Superior temporal gyrus (tissue), 1 donor: ENCODE data around the gene HIRIP3.

Experiments
- DNase-seq: peaks from one replicate; pipeline ENCODE4 v3.0.0-alpha.2; 2016; ENCODE audit errors: extremely low spot score

Gene HIRIP3

DNA sequence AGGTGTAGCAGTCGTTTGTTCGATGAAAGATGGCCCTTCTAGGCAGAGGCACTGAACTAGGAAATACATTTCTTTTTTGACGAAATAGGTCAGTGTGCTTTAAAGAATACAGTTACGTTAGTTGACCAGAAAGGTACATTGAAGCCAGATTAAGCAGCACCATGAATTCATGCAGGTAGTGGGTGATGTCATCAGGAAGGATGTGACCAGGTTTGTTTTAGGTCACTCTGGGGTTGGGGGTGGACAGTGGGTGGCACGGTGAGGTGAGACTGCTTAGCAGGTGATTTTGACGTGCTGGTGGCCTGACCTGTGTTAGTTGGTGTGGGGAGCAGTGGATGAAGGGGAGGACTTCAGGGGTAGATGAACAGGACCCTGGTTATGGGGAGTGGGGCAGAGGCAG lies 4.2 kb upstream of the HIRIP3 start:
- no peak for DNase-seq

DNA sequence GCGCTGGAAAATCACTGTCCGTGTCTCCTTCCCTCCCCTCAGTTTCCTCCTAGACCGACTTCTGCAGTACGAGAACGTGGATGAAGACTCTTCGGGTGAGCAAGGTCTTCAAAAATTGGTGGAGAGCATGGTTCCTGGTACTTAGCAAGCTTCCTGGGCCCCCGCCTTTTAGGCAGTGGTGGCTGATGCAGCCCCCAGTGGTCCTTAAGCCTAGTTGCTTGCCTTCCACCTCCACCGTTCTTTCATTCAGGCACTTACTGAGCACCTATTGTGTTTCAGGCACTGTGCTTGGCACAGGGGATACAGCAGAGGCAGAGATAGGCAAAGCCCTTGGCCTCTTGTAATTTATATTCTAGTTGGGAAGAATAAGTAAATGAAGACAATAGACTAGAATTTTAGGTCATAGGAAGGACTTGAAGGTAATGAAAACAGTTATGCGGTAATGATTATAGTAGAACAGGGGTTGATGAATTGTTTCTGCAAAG lies 1.4 kb upstream of the HIRIP3 start:
- no peak for DNase-seq

DNA sequence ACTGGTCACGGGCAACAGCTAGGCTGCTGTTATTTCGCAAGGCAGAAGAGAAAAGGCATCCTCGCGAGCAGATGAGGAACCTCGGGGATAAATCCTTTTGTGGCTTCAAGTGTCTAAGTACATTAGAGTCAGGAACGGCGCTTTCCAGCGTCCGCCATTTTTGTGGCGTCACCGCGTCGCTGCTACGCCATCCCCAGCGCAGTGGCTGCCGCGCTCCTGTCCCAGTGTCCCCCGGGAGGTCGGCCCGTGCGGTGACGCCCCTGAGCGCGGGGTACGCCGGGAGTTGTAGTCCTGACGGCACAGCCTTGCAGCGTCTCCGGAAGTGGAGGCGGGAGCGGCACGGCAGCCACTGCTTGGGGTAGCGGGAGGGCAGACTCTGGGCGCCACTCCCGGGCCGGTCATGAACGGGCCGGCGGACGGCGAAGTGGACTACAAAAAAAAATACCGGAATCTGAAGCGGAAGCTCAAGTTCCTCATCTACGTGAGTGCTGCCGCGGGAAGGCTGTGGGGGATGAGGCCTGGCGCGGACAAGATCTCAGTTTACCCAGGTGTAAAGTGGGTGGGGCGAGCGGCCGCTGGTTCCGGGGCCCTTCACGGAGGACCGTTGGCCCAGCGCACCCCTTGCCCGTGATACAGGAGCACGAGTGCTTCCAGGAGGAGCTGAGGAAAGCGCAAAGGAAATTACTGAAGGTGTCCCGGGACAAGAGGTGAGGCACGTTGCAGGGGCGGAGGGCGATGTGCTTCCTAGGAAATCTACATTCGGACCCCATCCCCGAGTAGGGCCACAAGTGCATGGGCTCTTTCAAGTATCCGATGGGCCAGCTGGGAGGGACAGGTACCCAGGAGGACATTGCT lies 721 bp upstream of the HIRIP3 start, which contains the start of gene INO80E:
TSS of gene INO80E (plus strand) at position 331 of the 855 bp plus-strand sequence. CDS start at position 401, 70 bp downstream.
- DNase-seq = peak; percentile 99

DNA sequence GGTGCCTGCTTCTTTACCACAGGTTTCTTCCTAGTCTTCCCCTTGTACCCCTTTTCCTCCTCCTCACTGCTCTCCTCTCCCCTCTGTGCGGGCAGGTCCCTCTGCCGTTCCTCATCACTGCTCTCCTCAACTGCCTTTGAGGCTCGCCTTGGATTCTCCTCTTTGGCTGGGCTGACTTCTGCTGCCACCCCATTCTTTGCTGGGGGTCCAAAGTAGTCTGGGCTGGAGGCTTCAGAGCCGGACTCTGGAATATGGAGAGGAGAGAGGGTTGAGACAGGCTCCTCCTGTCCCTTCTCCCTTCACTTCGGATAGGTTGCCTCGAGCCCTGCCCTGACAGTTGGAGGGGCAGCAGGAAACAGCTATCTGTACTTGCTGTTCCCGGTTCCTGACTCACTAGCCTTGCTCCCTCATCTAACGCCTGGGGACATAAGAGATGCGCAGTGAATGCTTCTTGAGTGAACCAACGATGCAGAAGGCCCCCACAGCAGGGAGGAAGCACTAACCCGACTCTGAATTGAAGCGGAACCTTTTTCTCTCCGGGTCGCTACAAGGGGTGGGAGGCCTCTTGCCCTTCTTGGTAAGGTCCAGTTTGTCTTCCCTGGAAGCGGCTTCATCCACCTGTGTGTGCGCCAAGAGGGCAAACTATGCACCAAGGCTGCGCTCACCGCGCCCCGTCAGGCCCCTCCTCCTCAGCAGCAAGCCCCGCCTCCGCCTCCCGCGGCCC lies 655 bp downstream of the HIRIP3 start:
- peak; percentile 20 for DNase-seq

DNA sequence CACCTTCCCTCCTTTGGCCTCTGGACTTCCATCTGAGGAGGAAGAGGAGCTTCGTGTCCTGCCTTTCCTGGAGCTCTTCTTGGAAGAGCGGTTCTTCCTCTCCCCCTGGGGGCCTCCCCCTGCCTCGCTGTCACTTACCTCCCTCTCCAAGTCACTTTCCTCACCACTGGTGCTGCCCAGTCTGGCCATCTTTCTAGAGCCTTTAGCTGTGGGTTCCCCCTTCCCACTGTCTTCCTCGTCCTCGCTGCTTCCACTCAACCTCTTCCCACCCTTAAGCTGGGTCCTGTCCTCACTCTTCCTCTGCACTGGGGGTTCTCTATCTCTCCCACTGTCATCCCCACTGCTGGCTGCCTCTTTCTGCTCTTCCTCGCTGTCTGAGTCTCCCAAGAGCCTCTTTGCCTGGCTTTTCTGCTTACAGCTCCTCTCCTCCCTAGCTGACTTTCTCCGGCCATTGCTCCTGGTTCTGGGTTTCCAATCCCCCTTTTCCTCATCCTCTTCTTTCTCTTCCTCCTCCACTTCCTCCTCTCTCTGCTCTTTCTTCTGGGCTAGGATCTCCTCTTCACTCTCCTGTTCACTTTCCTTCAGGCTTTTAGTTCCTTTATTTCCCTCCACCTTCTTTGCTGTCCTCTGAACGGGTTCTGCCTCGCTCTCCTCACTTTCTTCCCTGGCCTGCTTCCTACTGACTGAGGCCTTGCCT lies 1.4 kb downstream of the HIRIP3 start:
- no peak for DNase-seq

DNA sequence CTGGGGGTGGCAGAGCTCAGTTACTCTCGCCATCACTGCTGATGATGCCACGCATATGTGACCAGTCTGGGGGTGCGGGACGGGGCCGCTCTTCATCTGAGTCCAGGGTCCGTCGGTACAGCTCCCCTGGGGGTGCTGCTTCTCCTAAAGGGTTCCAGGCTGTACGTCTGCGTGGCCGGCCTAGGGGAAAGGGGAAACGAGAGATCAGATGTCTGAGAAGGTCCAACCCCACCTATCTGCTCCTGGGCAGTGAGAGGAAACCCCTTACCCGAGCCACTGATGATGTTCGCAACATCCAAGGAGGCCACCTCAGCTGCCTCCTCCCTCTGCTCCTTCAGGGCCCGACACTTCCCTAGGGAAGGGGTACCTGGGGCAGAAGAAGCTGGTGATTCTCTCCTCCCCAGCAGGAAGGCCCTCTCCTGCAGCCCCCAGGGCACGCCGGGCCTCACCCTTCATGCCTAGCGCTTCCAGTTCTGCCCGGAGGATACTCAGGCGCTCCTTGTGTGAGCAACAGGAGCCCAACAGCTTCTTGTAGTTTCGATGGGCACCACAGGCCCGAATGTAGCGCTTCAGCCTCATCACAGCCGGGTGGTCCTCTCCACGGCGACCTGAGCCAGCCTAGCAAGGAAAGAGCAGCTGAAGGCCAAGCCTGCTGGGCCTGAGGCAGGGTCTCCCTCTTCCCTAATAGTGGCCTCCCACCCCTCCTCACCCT lies 2.1 kb downstream of the HIRIP3 start:
- no peak for DNase-seq

DNA sequence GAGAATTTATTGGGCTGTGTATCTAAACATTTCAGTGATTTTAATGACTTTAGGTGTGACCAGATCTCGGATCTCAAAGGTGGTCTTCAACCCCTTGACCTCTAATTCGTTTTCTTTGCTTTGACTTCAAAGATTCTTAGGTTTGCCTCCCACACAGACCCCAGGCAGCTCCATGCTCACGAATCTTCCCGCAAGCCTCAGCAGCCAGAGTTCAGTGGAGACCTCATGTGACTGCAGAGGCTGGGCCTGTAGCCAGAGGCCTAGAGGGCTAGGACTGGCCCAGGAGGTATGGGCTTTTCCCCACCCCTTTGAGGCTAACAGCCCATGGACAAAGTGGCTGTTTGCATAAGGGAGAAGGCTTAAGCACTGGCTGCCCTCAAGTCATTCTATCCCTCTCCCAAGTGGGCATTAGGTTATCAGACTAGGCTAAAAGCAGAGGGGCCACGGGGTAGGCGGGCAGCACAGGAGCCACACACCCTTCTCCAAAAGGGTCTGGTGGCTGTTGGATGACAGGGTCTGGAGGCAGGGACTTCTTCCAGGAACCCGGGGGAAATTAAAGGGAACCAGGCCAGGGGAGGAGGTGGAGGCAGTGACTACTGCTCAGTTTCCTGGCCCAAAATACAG lies 3.0 kb downstream of the HIRIP3 start:
- DNase-seq = no peak

DNA sequence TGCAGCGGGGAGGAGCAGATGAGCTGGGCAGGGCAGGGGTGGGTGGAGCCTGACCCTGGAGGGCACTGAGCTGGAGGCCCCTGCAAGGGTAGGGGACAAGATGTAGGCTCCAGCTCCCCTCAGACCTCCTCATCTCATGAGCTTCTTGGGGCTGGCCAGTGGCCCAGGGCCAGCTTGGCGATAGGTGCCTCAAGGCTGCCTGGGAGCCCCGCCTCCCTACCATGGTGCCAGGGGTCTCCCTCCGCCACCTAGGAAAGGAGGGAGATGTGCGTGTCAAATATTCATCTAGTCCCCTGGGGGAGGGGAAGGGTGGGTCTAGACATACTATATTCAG lies 3.9 kb downstream of the HIRIP3 start:
- DNase-seq = no peak

DNA sequence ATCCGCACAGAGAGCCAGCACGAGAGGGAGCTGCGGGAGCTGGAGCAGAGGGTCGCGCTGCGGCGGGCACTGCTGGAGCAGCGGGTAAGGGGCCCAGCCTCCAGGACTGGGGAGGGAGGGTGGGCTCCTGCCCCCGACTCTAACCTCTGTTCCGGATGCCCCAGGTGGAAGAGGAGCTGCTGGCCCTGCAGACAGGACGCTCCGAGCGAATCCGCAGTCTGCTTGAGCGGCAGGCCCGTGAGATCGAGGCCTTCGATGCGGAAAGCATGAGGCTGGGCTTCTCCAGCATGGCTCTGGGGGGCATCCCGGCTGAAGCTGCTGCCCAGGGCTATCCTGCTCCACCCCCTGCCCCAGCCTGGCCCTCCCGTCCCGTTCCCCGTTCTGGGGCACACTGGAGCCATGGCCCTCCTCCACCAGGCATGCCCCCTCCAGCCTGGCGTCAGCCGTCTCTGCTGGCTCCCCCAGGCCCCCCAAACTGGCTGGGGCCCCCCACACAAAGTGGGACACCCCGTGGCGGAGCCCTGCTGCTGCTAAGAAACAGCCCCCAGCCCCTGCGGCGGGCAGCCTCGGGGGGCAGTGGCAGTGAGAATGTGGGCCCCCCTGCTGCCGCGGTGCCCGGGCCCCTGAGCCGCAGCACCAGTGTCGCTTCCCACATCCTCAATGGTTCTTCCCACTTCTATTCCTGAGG lies 4.4 kb downstream of the HIRIP3 start:
- no peak for DNase-seq

DNA sequence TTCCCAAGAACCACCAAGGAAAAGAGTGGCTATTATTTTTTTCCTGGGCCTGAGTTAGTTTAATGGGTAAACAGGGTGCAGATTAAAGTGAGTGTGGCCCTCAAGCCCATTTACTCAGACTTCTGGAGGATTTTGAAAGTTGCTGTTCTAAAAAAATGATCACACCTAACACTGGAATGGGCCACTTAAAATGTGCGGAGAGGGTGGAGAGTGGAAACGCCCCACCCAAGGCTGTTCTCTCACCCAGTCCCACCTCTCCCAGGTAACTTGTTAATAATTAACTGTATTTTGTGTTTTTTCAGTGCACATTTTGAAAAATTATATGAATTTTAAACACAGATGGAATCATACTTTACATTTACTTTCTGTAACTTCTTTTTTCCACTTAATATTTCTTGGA lies 5.4 kb downstream of the HIRIP3 start:
- DNase-seq = no peak

DNA sequence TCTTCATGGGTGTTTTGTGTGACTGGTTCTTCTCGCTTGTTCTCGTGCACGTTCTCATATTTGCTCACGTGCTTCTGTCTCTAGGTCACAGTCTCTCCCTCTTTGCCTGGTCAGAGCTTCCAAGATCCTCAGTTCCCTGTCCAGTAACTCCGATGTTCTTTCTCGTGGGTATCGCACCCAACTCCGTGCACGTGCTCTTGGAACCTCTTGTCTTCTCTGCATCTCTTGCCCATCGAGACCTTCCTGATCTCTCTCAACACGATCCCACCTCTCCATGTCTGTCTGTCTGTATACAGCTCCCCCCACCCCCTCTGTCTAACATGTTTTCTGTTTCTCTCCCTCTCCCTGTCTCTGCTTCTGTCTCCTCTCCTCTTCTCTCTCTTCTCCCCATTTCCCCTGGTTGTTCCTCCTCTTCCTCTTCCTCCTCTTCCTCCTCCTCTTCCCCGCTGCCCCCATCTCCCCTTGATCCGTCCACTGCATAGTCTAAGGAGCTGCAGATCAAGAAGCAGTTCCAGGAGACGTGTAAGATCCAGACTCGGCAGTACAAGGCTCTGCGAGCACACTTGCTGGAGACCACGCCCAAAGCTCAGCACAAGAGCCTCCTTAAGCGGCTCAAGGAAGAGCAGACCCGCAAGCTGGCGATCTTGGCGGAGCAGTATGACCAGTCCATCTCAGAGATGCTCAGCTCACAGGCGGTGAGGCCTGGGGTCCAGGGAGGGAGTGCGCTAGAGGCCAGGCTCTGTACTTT lies 6.1 kb downstream of the HIRIP3 start:
- DNase-seq = no peak

DNA sequence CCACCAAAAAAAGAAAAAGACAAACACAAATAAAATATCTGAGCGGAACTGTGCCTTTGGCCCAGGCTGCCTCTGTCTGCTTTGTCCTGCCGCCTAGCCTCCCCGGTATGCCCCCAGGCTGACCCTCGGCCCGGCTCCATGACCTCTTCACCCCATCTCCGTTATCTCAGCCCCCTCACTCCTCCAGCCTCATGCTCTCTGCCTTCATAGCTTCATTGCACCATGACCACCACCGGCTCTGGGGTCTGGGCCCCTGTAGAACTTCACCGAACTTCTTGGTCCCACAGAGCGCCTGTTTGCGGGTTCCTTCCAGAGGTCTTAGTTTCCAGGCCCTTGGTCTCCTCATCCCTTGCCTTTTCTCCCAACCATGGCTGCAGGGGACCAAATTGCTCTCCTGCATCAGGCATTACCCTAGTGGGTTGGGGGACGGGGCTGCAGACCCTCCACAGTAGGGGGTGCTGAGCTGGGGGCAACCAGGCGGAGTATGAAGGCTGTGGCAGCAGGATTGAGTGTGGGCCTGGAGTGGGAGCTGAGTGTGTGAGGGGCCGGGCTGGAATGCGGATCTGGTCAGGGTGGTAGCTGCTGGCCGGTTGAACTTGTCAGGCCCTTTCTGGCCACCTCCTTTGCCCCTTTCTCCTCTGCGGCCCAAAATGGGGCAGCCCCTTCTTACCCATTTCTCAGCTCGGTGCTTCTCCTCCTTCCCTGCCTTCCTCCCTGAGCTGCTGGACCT lies 6.9 kb downstream of the HIRIP3 start:
- DNase-seq = no peak

DNA sequence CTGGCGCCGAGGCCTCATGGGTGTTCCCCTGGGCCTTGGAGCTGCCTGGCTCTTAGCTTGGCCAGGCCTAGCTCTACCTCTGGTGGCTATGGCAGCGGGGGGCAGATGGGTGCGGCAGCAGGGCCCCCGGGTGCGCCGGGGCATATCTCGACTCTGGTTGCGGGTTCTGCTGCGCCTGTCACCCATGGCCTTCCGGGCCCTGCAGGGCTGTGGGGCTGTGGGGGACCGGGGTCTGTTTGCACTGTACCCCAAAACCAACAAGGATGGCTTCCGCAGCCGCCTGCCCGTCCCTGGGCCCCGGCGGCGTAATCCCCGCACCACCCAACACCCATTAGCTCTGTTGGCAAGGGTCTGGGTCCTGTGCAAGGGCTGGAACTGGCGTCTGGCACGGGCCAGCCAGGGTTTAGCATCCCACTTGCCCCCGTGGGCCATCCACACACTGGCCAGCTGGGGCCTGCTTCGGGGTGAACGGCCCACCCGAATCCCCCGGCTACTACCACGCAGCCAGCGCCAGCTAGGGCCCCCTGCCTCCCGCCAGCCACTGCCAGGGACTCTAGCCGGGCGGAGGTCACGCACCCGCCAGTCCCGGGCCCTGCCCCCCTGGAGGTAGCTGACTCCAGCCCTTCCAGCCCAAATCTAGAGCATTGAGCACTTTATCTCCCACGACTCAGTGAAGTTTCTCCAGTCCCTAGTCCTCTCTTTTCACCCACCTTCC lies 7.9 kb downstream of the HIRIP3 start:
- DNase-seq = no peak

DNA sequence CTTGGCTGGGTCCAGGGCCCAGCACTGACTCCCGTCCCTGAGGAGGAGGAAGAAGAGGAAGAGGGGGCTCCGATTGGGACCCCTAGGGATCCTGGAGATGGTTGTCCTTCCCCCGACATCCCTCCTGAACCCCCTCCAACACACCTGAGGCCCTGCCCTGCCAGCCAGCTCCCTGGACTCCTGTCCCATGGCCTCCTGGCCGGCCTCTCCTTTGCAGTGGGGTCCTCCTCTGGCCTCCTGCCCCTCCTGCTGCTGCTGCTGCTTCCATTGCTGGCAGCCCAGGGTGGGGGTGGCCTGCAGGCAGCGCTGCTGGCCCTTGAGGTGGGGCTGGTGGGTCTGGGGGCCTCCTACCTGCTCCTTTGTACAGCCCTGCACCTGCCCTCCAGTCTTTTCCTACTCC lies 8.5 kb downstream of the HIRIP3 start:
- no peak for DNase-seq

DNA sequence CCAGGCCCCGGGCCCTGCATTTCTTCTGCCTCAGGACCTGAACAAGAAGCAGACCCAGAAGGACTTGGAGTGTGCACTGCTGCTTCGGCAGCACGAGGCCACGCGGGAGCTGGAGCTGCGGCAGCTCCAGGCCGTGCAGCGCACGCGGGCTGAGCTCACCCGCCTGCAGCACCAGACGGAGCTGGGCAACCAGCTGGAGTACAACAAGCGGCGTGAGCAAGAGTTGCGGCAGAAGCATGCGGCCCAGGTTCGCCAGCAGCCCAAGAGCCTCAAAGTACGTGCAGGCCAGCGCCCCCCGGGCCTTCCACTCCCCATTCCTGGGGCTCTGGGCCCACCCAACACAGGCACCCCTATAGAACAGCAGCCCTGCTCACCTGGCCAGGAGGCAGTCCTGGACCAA lies 9.2 kb downstream of the HIRIP3 start:
- no peak for DNase-seq

DNA sequence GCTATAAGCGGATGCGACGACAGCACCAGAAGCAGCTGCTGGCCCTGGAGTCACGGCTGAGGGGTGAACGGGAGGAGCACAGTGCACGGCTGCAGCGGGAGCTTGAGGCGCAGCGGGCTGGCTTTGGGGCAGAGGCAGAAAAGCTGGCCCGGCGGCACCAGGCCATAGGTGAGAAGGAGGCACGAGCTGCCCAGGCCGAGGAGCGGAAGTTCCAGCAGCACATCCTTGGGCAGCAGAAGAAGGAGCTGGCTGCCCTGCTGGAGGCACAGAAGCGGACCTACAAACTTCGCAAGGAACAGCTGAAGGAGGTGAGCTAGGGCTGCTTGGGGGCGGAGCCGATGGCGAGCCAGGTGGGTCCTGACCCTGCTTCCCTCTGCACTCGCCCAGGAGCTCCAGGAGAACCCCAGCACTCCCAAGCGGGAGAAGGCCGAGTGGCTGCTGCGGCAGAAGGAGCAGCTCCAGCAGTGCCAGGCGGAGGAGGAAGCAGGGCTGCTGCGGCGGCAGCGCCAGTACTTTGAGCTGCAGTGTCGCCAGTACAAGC lies 10.1 kb downstream of the HIRIP3 start:
- no peak for DNase-seq

DNA sequence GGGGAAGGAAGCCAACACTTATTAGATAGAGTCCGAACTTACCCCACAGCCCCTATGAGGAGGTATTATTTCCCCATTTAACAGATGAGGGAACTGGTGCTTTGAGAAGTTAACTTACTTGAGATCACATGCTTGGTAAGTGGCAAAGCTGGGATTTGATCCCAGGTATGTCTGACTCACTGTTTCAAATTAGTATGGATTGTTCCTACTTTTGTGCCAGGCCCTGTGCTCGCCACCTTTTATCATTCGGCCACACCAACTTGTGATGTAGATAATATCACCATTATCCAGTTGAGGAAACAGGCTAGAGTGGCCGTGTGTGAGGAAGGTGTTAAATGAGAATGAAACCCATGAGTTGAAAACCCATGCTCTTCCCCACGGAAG lies 10.7 kb downstream of the HIRIP3 start:
- DNase-seq = no peak

DNA sequence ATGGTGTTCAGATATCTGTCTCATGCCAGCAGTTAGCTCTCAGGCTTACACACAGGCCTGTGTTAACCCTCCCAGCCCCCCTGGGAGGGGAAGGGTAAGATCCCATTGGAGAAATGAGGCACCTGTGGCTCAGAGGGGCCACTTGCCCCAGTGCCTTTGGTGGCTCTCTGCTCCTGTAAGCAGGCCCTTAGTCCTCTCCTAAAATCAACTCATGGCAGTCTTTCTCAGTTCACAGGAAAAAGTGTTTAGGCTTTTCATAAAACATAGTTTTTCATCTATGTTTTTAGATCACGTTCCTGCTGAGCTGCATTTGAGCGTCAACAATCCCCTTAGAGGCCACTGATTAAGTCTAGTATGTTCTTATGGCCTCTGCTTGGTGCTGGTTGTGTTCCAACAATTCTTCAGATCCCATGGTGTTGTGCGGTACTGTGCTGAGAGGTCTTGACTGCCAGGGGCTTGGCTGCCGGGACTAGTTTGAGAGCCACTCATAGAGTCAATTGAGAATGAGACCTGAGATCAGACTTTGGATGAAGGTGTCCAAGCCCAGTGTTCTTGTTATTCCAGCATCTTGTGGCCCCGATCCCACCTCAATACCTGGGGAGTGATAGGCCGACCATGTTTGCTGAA lies 11.2 kb downstream of the HIRIP3 start:
- no peak for DNase-seq
